Stimulated activated CD4-positive, alpha-beta T cell treated with anti-CD3 and anti-CD28 coated beads, Interleukin-1b, Interleukin-23, amount 100 ng/mL, for 1 hour (primary cell): ENCODE data around the gene IAH1.

ENCODE experiments used
- DNase-seq, 2 donors: peaks; one replicate each; pipeline ENCODE4 v3.0.0-alpha.2; 2020; ENCODE audit warnings: low read depth in 2 of 2

IAH1 gene

GRCh38 chr2:9527995-9528787 lies 53.8 kb downstream of the IAH1 start:
- DNase-seq, result no peak

- DNase-seq, result no peak
Observed at GRCh38 chr2:9532421-9532820, 58.1 kb downstream of the IAH1 start.

- no peak for DNase-seq
Observed at GRCh38 chr2:9533663-9534062, 59.3 kb downstream of the IAH1 start.

- DNase-seq, result no peak
Observed at GRCh38 chr2:9535177-9535576, 60.8 kb downstream of the IAH1 start.

- no peak for DNase-seq
Observed at GRCh38 chr2:9536504-9536903, 62.2 kb downstream of the IAH1 start.

GRCh38 chr2:9538000-9538507 lies 63.7 kb downstream of the IAH1 start:
- DNase-seq, result no peak
